ENCODE data around the gene LMAN2.

LMAN2 gene, protein sequence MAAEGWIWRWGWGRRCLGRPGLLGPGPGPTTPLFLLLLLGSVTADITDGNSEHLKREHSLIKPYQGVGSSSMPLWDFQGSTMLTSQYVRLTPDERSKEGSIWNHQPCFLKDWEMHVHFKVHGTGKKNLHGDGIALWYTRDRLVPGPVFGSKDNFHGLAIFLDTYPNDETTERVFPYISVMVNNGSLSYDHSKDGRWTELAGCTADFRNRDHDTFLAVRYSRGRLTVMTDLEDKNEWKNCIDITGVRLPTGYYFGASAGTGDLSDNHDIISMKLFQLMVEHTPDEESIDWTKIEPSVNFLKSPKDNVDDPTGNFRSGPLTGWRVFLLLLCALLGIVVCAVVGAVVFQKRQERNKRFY

GRCh38 chr5:177351392-177352329 lies at the start of gene LMAN2:
Gene LMAN2 (minus strand): TSS chr5:177351668. CDS start chr5:177351647, 21 bp downstream.
- POLR2A ChIA-PET = interaction anchor here (1.0 kb wide), 1 partner anchor 10 kb away, joined by 6 read pairs; no protein-coding TSS in a partner anchor

GRCh38 chr5:177399997-177400868 lies 48.8 kb upstream of the LMAN2 start, which contains the start of gene PFN3:
Gene PFN3 (minus strand): TSS chr5:177400661. CDS start chr5:177400576, 85 bp downstream.
- DNase-seq (ENCODE audit: extremely low spot score) = no peak
- ChIA-PET CTCF (interaction anchor here (1.7 to 21.8 kb wide), 5 partner anchors 10 to 91 kb away, joined by 3 to 549 read pairs (median 55); partner anchors contain the start of genes PRR7 and SLC34A1), POLR2A (no interaction called here)
- no peak for TF ChIP-seq CTCF (IDR thresholded peaks at IDR 0.05; ENCODE audit: control extremely low read depth, extremely low read depth, low read depth, missing control alignments)

More at GRCh38 chr5:177351392-177352329, at the start of gene LMAN2:
- DNase-seq (ENCODE audit: extremely low spot score) = peak; percentile 94
- no peak for TF ChIP-seq CTCF (IDR thresholded peaks at IDR 0.05; ENCODE audit: control extremely low read depth, extremely low read depth, low read depth, missing control alignments)
- CTCF ChIA-PET = interaction anchor here (0.8 to 35.5 kb wide), 13 partner anchors 10 to 241 kb away, joined by 3 to 734 read pairs (median 14); partner anchors contain the start of gene SLC34A1

DNA sequence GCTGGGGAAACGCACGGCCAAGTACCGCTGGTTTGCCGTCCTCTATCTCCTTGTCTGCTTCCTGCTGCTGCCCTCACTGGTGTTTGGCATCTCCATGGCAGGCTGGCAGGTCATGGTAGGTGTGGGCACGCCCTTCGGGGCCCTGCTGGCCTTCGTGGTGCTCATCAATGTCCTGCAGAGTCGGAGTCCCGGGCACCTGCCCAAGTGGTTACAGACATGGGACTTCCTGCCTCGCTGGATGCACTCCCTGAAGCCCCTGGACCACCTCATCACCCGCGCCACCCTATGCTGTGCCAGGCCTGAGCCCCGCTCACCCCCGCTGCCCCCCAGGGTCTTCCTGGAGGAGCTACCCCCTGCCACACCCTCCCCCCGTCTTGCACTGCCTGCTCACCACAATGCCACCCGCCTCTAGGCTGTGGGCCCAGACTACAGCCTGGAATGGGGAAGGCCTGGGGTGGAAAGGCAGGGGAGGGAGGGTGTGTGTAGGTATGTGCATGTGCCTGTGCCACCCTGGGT lies 46.5 kb upstream of the LMAN2 start:
- DNase-seq (ENCODE audit: extremely low spot score) = no peak
- no peak for TF ChIP-seq CTCF (IDR thresholded peaks at IDR 0.05; ENCODE audit: control extremely low read depth, extremely low read depth, low read depth, missing control alignments)
- CTCF ChIA-PET = interaction anchor here (21.8 kb wide), 1 partner anchor 48 kb away, joined by 549 read pairs; the partner anchor contains the start of gene PRR7
- POLR2A ChIA-PET = no interaction called here

DNA sequence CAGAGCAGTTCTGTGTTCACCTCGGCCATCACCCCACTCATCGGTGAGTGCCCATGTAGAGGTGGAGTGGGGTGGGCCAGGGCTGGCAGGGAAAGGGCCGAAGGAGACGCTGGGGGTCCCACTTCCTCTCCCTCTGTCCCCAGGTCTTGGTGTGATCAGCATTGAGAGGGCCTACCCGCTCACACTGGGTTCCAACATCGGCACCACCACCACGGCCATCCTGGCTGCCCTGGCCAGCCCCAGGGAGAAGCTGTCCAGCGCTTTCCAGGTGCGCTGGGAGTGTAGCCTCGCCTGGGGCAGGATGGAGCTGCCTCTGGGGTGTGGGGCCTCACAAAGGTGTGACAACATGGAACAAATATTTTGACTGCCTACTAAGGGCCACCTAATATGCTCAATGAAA lies 45.3 kb upstream of the LMAN2 start:
- ChIA-PET CTCF (interaction anchor here (21.8 kb wide), 1 partner anchor 49 kb away, joined by 549 read pairs; the partner anchor contains the start of gene PRR7), POLR2A (no interaction called here)
- TF ChIP-seq CTCF (IDR thresholded peaks at IDR 0.05; ENCODE audit: control extremely low read depth, extremely low read depth, low read depth, missing control alignments) = no peak
- DNase-seq (ENCODE audit: extremely low spot score) = no peak

DNA sequence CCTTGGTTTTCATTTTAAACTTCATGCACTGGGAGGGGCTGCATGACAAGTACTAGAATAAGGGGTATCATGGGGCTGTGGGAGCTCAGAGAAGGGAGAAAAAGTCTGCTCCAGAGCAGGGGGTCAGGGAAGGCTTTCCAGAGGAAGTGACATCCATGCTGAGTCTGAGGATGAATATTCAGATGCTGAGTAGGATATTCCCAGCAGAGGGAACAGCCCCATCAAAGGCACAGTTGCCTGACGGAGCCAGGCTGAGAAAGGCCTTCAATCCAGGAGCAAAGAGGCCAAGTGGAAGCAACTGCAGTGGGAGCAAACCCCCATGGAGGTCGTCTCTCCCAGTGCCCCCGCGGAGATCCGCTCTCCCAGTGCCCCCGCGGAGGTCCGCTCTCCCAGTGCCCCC lies 44.6 kb upstream of the LMAN2 start:
- POLR2A ChIA-PET = no interaction called here
- CTCF ChIA-PET = interaction anchor here (8.8 to 12.8 kb wide), 2 partner anchors 9 to 54 kb away, joined by 285 to 321 read pairs; partner anchors contain the start of genes F12, PFN3 and PRR7
- no peak for TF ChIP-seq CTCF (IDR thresholded peaks at IDR 0.05; ENCODE audit: control extremely low read depth, extremely low read depth, low read depth, missing control alignments)
- DNase-seq (ENCODE audit: extremely low spot score) = no peak

Data from GM10248 (cell line).